Activated CD4-positive, alpha-beta T cell treated with anti-CD3 and anti-CD28 coated beads for 36 hours (primary cell): Measurements from ENCODE around the gene FLNA. TPM values are rescaled to one million over a fixed set of nuclear protein-coding genes. Genes with fewer than 3 reads are reported as not detected.
"Not testable (repeated sequence)": the region's sequence is repeated elsewhere in the genome, so short reads cannot be mapped to it uniquely, and the experiment has no call there.

ENCODE experiments used
- ATAC-seq: fragments of 200-7000 bp; cut with Tn5 transposase; one replicate; pipeline ENCODE4 v1.10.0; 2021; ENCODE audit warnings: mild to moderate bottlenecking, moderate library complexity
- CTCF ChIA-PET: fragments of 350-600 bp; sonication (Branson Sonifier 250); formaldehyde crosslinking; loops from one replicate; lab custom pipeline; 2021; ENCODE audit warnings: antibody characterized with exemption; lab: Charles Lee
- POLR2A ChIA-PET: fragments of 350-600 bp; sonication (Branson Sonifier 250); formaldehyde crosslinking; loops from one replicate; lab custom pipeline; 2021; ENCODE audit warnings: antibody characterized with exemption, inconsistent platforms; lab: Charles Lee
- DNase-seq: peaks from one replicate; pipeline ENCODE4 v3.0.0-alpha.2; 2020
- H3K27ac Mint-ChIP-seq: one replicate; pipeline ENCODE4 v1.8.0; 2021; ENCODE audit warnings: mixed read lengths
- H3K27me3 Mint-ChIP-seq: one replicate; pipeline ENCODE4 v1.8.0; 2021; ENCODE audit warnings: mixed read lengths
- H3K36me3 Mint-ChIP-seq: one replicate; pipeline ENCODE4 v1.8.0; 2021; ENCODE audit warnings: low read depth, mixed read lengths
- H3K4me1 Mint-ChIP-seq: one replicate; pipeline ENCODE4 v1.8.0; 2021; ENCODE audit warnings: mixed read lengths
- H3K4me3 Mint-ChIP-seq: one replicate; pipeline ENCODE4 v1.8.0; 2021; ENCODE audit warnings: mild to moderate bottlenecking, moderate library complexity, mixed read lengths
- H3K9me3 Mint-ChIP-seq: one replicate; pipeline ENCODE4 v1.8.0; 2021; ENCODE audit warnings: low read depth, mixed read lengths
- intact Hi-C, 2 experiments: fragments of 100-400 bp; cut with DNase I in 1 of 2; cut with micrococcal nuclease in 1 of 2; formaldehyde crosslinking; loops; one replicate each; pipeline versions ENCODE4 v1.14.2 to v1.15.1; 2022 to 2024; cut with DNase I, micrococcal nuclease
- total RNA-seq, 2 experiments: library from RNA; stranded (reverse); gene quantifications; one replicate each; pipeline ENCODE4 v1.2.3, GENCODE V29; 2021

The FLNA gene
- total RNA-seq, 2 experiments from 2014 or later, result 891 to 1,083 TPM

DNA sequence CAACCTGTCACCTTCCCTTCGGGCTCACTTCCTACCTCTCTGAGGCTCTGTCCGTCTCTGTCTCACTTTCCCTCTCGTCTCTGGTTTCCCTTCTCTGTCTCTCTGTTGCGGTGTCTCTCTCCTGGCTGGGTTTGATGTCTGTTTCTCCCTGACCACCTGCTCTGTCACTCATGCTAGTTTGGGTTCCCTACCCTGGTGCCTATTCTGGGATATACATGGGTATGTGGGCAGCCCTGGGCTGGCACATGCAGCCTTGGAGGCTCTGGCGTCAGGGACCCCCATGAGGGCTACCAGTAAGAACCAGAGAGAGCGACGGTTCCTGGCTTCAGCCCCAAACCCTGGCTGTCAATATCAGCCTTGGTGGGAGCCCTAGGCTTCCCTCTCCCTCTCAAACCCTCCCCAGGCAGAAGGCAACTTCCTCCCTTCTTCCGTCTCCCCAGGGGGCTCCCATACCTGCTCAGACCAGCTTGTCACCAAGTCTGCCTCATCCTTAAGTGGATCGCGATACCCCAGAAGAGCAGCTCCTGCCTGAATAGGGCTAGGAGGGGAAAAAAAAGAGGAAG is 34.3 kb upstream of the FLNA start:
- Mint-ChIP-seq H3K4me3 (peak overlapping the region; percentile 64), H3K27ac (no peak overlapping the region), H3K9me3 (no peaks in the 10 kb centered on the region), H3K27me3 (no peaks in the 10 kb centered on the region), H3K4me1 (peaks cover 13% of the 10 kb centered on the region), H3K36me3 (peaks cover 5% of the 10 kb centered on the region)
- no peak for ATAC-seq
- ChIA-PET CTCF (interaction anchor here (0.9 kb wide), 1 partner anchor 127 kb away, joined by 3 read pairs; no protein-coding TSS in a partner anchor), POLR2A (interaction anchor here (1.0 kb wide), 1 partner anchor 11 kb away, joined by 5 read pairs; the partner anchor contains the start of gene RPL10)
- DNase-seq, result no peak
- intact Hi-C loops, result no loop called here

DNA sequence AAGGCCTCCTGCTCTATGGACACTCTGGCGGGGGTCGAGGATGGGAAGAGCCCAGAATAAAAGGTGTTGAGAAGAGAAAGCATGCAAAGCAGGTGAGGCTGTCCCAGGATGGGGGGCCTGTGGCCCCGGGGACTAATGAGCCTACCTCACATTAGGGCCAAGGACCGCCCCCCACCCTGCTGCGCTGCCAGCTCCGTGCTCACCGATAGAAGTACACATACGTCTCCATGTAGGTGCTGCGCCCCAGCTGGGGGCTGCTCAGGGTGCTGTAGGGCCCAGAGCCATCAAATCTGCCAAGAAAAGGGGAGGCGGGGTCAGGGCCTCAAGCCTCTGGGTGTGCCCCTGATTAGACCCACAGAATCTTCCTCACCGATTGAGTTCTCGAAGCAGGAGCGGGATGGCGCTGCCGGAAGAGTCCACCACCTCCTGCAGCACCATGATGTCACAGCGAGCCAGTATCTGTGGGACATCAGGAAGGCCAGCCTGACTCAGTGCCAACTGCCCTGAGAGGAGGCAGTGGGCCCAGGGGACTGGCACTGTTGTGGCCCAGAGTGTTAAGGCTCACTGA is 30.3 kb upstream of the FLNA start:
- intact Hi-C loops, result no loop called here
- ATAC-seq (no peak), DNase-seq (no peak)
- H3K4me3 Mint-ChIP-seq, result no peak overlapping the region
- H3K9me3 Mint-ChIP-seq, result no peaks in the 10 kb centered on the region
- H3K36me3 Mint-ChIP-seq, result peaks cover 16% of the 10 kb centered on the region
- ChIA-PET POLR2A (interaction anchor here (1.1 kb wide), 1 partner anchor 79 kb away, joined by 3 read pairs; no protein-coding TSS in a partner anchor), CTCF (no interaction called here)
- no peak overlapping the region for H3K27ac Mint-ChIP-seq
- no peaks in the 10 kb centered on the region for H3K27me3 Mint-ChIP-seq
- peaks cover 6% of the 10 kb centered on the region for H3K4me1 Mint-ChIP-seq

DNA sequence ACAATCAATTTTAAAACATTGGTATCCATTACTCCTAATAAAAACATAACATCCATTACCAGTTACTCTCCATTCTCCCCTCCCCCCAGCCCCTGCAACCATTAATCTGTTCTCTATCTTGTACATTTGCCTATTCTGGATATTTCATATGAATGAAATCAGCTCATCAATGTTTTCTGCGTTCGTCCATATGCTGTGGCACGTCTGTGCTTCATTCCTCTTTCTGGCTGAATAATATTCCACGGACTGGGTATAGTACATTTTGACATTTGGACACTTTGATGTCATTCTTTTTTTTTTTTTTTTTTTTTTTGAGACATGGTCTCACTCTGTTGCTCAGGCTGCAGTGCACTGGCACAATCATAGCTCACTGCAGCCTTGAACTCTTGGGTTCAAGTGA is 29.4 kb upstream of the FLNA start:
- Mint-ChIP-seq H3K36me3 (peaks cover 25% of the 10 kb centered on the region), H3K9me3 (no peaks in the 10 kb centered on the region), H3K27me3 (no peaks in the 10 kb centered on the region), H3K27ac (no peak overlapping the region), H3K4me3 (no peak overlapping the region), H3K4me1 (peaks cover 3% of the 10 kb centered on the region)
- DNase-seq (no peak), ATAC-seq (no peak)
- ChIA-PET POLR2A (interaction anchor here (1.1 kb wide), 1 partner anchor 80 kb away, joined by 3 read pairs; no protein-coding TSS in a partner anchor), CTCF (interaction anchor here (0.8 kb wide), 1 partner anchor 27 kb away, joined by 3 read pairs; no protein-coding TSS in a partner anchor)
- intact Hi-C loops, result no loop called here

DNA sequence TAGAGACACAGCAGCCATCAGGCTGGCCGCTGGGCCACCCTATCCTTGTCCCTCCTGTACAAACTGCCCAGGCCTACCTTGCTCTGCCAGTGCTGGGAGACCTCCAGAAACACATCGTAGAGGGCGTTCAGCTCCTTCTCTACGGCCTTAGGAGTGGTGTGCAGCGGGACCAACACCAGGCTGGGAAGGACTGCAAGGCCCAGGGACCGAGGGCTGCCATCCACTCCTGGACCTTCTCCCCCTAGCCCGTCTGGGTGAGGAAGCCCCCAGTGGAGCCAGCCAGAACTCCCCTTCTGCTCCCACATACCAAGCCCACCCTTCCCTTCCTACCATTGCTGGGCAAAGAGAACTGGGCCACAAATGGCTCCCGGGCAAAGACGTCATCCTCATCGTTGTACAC is 28.8 kb upstream of the FLNA start:
- peaks cover 31% of the 10 kb centered on the region for H3K36me3 Mint-ChIP-seq
- intact Hi-C loops, result no loop called here
- no peaks in the 10 kb centered on the region for H3K4me1 Mint-ChIP-seq
- DNase-seq (no peak), ATAC-seq (no peak)
- no peaks in the 10 kb centered on the region for H3K27me3 Mint-ChIP-seq
- H3K4me3 Mint-ChIP-seq, result no peak overlapping the region
- no peak overlapping the region for H3K27ac Mint-ChIP-seq
- ChIA-PET CTCF (no interaction called here), POLR2A (interaction anchor here (1.1 kb wide), 1 partner anchor 81 kb away, joined by 3 read pairs; no protein-coding TSS in a partner anchor)
- no peaks in the 10 kb centered on the region for H3K9me3 Mint-ChIP-seq

DNA sequence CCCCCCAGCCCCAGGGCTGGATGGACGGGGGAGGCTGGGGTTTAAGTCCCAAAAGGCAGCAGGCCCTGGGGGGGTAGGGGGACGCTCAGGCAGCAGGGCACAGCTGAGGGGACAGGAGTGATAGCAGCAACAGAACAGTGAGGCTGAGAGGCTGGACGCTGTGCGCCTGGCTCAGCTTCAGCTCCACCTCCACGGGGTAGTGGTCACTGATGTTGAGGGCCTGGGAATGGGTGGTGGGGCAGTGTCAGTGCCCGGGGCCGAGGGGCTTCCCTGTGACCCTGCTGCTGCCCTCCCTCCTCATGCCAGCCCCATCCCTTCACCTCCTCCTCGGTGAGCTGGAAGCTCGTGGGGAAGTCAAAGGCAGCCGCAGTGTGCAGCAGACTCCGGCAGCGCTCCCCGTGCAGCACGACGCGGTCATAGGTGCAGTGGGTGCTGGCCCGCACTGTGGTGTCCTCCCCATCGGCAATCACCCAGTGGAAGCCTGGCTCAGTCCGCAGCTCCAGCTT is 28.2 kb upstream of the FLNA start:
- intact Hi-C loops, result no loop called here
- Mint-ChIP-seq H3K27me3 (no peaks in the 10 kb centered on the region), H3K27ac (no peak overlapping the region), H3K4me3 (no peak overlapping the region), H3K4me1 (no peaks in the 10 kb centered on the region), H3K36me3 (peaks cover 35% of the 10 kb centered on the region), H3K9me3 (no peaks in the 10 kb centered on the region)
- CTCF ChIA-PET, result no interaction called here
- no peak for DNase-seq
- POLR2A ChIA-PET, result no interaction called here
- ATAC-seq, result no peak

DNA sequence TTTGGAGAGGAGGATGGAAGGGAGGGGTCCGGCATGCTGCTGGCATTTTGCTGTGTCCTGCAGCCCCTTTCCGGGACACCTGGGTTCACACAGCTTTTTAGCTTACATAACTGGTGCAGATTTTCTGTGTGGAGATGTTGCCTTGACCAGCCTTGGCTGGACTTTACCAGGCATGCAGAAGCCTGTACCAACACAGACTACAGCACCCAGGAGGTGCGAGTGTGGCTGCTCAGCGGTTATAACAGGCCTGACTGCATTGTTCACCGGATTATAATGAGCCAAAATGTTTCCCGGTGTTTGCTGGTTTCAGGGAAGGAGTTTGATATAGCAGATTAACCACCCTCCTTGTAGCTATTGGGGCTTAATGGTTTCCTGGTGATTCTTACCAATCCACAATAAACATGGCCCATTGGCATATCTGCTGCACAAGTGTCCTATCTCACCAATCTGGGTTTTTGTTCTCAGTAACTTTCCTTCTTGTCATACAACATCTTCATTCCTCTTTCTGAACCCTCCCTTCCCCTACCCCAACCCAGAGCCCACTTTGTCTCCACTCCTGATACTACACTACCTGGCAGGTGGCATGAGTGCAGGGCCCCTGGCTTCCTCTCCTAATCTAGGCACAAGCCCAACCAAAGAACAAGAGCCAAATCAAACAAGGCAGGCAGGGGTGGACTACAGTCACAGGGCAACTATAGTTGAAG is 27.6 kb upstream of the FLNA start:
- no peak for ATAC-seq
- ChIA-PET POLR2A (no interaction called here), CTCF (no interaction called here)
- intact Hi-C loops, result no loop called here
- H3K4me3 Mint-ChIP-seq, result no peak overlapping the region
- no peaks in the 10 kb centered on the region for H3K4me1 Mint-ChIP-seq
- no peaks in the 10 kb centered on the region for H3K27me3 Mint-ChIP-seq
- peaks cover 35% of the 10 kb centered on the region for H3K36me3 Mint-ChIP-seq
- DNase-seq, result no peak
- no peak overlapping the region for H3K27ac Mint-ChIP-seq
- H3K9me3 Mint-ChIP-seq, result no peaks in the 10 kb centered on the region

DNA sequence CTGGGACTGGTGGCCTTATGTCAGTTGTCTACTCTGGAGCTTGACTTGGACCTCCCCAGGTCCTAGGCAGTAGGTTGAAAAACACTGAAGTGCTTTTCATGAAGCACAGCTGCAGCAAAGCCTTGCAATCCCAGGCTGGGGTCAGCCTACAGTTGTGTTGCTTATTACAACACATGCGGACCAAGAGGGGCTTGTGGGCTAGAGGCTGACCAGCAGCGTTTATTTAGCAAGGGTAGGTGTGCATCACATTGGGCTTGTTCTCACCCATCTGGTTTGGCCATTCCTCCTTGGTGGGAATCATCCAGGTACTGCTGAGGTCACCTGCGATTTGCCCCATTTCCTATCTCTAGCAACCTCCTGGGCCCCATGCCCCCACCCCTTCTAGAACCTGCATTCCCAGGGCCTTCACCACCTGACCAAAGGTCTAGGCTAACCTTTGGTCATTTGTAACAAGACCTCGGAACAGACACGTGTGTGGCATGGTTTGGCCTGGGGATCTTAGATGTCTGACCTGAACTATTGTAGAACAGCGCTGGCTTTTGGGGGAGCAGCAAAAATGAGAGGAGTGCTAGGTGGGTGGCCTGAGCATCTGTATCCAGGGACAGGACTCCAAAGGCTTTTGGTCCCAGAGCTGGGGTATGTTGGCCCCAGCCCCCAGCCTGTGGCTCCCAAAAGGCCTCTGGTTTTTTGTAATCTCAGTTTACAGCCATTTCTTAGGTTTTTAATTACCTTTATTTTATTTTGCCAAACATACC is 26.8 kb upstream of the FLNA start:
- intact Hi-C loops, result no loop called here
- POLR2A ChIA-PET, result no interaction called here
- DNase-seq, result peak; percentile 23

DNA sequence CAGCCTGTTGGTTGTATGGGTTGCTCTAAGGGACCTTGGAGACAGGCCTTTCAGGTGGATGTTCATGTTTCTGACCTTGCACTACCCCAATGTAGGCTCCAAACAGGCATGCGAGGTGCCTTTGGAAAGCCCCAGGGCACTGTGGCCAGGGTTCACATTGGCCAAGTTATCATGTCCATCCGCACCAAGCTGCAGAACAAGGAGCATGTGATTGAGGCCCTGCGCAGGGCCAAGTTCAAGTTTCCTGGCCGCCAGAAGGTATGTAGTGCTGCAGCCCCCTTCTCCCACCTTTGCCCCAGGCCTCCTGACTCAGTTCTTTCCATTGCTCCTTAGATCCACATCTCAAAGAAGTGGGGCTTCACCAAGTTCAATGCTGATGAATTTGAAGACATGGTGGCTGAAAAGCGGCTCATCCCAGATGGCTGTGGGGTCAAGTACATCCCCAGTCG is 26.0 kb upstream of the FLNA start:
- ChIA-PET POLR2A (interaction anchor here (1.7 kb wide), 1 partner anchor 29 kb away, joined by 3 read pairs; no protein-coding TSS in a partner anchor), CTCF (interaction anchor here (1.9 kb wide), 1 partner anchor 10 kb away, joined by 9 read pairs; the partner anchor contains the start of gene TAFAZZIN)
- H3K27me3 Mint-ChIP-seq, intact Hi-C loops, H3K4me1 Mint-ChIP-seq, DNase-seq, H3K9me3 Mint-ChIP-seq, ATAC-seq: not testable (repeated sequence)
- H3K27ac Mint-ChIP-seq, result peak overlapping the region; percentile 100
- H3K36me3 Mint-ChIP-seq, result peaks cover 35% of the 10 kb centered on the region
- H3K4me3 Mint-ChIP-seq, result peak overlapping the region; percentile 99

More for the DNA sequence above, 26.8 kb upstream of the FLNA start:
- H3K4me1 Mint-ChIP-seq, result no peaks in the 10 kb centered on the region
- CTCF ChIA-PET, result no interaction called here
- H3K36me3 Mint-ChIP-seq, result peaks cover 35% of the 10 kb centered on the region
- peak overlapping the region; percentile 99 for H3K4me3 Mint-ChIP-seq
- H3K27ac Mint-ChIP-seq, result peak overlapping the region; percentile 100
- H3K9me3 Mint-ChIP-seq, result no peaks in the 10 kb centered on the region
- no peaks in the 10 kb centered on the region for H3K27me3 Mint-ChIP-seq
- no peak for ATAC-seq

DNA sequence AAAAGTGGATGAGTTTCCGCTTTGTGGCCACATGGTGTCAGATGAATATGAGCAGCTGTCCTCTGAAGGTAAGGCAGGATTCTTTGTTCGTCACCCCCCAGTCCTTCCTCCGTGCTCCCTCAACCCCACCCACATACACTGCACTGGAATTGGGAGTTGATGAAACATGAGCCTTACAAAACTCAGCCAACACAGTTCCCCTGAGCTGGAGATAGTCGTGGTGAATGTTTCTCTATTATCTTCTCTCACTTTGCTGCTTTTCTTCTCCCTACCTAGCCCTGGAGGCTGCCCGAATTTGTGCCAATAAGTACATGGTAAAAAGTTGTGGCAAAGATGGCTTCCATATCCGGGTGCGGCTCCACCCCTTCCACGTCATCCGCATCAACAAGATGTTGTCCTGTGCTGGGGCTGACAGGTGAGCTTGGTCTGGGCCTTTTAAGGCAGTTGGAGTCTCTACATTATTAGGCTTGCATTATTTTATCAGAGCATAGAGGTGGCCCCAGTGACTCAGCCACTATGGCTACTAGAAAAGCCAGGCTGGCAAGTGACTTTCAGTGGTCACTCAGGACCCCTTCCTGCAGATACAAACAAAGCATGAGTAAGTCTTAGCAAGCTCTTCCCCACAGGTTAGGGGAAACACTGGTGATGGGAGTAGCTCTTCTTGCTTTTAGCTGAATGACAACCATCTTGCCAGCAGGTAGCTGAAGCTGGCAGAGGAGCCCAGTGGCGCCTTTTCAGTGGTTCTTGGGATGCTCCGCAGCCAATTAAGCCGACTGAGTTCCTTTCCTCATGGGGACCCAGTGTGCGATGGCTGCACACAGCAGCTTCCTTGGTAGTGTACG is 25.3 kb upstream of the FLNA start:
- H3K4me1 Mint-ChIP-seq, result no peaks in the 10 kb centered on the region
- ChIA-PET CTCF (interaction anchor here (1.9 kb wide), 1 partner anchor 11 kb away, joined by 9 read pairs; the partner anchor contains the start of gene TAFAZZIN), POLR2A (interaction anchor here (1.7 kb wide), 1 partner anchor 29 kb away, joined by 3 read pairs; no protein-coding TSS in a partner anchor)
- peak overlapping the region; percentile 100 for H3K27ac Mint-ChIP-seq
- DNase-seq (peak; percentile 50), ATAC-seq (no peak)
- H3K9me3 Mint-ChIP-seq, result no peaks in the 10 kb centered on the region
- intact Hi-C loops, result loop anchor here in 1 of 2 experiments (2.0 kb wide), 2 partner anchors 29 to 37 kb away; partner anchors contain the start of genes ATP6AP1 and GDI1
- H3K27me3 Mint-ChIP-seq, result no peaks in the 10 kb centered on the region
- H3K36me3 Mint-ChIP-seq, result peaks cover 35% of the 10 kb centered on the region
- H3K4me3 Mint-ChIP-seq, result peak overlapping the region; percentile 99
